ENCODE data around the gene BATF.
"Not testable (repeated sequence)": the region's sequence is repeated elsewhere in the genome, so short reads cannot be mapped to it uniquely, and the experiment has no call there.

BATF gene, protein sequence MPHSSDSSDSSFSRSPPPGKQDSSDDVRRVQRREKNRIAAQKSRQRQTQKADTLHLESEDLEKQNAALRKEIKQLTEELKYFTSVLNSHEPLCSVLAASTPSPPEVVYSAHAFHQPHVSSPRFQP

DNA sequence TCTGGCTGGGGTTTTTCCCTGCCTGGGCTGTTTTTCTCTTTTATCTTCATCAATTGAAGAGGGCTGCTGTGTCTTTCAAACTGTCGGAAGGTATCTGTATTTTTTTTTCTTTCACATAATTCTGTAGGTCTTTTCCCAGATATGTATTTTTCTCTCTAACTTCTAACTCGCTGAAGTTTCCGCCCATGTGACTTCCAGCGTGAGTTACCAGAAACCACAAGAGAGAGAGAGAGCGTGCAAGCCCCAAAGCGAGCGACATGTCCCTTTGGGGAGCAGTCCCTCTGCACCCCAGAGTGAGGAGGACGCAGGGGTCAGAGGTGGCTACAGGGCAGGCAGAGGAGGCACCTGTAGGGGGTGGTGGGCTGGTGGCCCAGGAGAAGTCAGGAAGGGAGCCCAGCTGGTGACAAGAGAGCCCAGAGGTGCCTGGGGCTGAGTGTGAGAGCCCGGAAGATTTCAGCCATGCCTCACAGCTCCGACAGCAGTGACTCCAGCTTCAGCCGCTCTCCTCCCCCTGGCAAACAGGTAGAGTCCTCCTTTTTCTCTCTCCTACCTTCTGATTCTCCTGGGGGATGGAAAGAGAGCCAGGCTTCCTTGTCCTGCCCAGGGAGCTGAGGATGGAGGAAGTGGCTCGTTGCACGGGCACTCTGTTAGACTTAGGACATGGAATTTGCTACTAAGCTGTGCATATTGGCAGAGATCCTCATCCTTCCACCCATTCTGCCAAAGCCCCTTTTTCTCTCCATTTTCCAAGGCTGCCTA is at the start of gene BATF:
BATF (plus strand) TSS at position 246 of the 759 bp plus-strand sequence; CDS start at position 460, 214 bp downstream.
- DNase-seq, result no peak

DNA sequence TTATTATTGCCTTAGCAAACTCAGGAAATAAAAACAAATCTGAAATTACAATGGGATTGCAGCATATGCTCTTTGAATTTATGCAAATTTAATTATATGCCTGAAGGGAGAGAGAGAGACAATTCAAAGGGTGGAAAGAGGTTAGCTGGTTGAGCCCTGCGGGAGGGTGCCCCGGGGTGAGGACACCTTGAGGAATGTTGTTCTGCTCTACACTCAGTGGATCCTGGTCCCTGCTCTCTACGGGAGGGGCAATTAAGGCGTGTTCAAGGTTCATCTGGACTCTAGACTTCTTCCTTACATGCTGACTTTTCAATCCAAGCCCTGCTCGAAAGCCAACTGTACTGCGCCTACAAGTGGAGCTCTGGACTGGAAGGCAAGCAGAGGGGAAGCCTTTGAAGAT is 48.1 kb upstream of the BATF start:
- DNase-seq, result not testable (repeated sequence)

DNA sequence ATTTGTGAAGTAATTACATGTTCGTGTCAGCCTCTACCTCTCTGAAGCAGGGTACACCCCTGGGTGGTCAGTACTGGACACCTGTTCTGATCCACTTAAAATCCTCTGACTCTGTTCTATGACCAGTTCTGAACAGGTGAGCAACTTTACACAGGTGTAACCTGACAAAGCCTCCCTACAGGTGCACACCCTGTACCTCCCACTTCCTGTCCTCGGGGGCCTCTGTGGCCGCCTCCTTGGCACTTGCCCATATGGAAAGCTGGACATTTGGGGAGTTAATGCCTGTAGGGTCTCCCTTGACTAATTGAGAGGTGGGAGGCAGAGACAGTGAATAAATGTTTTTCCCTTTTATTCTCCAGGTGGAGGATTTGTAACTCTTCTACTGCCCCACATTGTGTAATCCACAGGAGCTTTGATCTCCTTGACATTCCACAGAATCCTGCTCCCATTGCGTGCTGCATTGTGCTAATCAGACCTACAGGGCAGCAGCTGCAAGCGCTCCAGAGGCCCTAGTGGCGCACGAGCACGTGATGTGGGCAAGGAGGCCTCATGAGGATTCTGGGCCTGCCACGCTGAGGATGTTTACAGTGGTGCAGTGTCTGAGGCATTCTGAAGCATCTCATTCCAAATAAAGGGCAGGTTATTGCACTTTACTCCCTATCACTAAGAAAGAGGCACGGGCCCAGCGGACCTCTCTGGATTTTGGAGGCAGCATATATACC is 45.8 kb upstream of the BATF start:
- DNase-seq, result no peak

DNA sequence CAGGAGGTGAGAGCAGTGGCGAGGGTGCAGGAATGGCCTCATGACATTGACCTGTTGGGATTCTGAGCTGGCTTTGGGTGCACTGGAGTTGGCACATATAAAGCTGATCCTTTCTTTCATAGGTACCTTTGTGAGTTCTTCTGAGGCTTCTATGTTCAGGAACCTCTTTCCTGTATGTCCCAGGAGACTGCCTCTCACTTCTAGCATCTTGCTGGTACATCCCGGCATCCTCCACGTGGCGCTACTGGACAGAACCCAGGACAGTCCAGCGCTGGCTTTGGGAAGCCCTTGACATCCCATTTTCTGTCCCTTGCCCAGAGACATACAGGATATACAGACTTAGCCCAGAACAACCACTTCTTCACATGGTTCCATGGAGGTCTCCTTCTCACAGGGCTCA is 44.4 kb upstream of the BATF start:
- no peak for DNase-seq

DNA sequence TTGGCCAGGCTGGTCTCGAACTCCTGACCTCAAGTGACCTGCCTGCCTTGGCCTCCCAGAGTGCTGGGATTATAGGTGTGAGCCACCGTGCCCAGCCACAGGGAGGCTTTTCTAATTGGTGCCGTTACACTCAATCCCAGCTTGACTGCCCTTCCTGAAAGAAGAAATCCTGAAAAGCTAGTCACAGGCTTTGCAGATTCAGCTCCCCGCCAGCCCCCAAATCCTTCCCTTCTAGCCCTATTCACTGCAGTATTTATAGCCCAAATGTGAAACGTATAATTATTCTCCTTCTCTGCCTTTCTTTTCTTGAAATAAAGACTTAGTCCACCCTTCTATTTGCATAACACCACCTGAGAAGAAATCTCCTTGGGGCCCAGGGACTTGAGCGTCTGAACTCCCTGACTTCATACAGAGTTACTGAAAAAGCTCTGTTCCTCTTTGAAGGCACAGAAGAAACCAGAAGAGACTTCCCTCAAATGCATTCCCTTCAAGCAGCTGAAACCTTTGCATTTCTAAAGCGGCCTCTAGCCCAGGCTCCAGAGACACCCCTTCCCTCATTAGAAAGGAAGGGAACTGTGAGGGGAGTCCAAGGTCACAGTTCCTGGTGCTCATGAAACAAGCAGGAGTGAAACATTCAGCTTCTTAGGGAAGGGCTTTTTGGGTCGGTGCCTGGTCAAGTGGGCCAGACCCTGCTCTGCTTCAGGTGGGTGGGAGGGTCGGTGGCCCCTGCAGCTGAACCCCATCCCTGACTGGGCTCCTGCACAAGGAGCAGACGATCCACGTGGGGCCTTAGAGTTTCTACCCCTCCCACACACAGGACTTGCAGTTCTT is 42.3 kb upstream of the BATF start:
- DNase-seq, result no peak

DNA sequence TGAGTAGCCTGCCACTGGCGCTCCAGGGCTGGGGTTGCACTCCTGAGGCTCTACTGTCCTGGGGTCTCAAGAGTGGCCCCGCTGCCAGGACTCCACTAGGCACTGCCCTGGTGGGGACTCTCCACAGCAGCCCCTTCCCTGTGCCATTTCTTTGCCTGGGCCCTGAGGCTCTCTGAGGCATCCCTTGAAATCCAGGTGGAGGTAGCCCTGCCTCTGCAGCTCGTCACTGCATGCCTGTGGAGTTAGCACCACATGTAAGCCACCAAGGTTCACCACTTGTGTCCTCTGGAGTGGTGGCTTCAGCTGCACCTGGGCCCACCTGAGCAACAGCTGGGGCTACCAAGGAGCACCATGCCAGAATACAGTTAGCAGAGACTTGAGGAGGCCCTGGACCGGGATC is 39.9 kb upstream of the BATF start:
- DNase-seq, result no peak

DNA sequence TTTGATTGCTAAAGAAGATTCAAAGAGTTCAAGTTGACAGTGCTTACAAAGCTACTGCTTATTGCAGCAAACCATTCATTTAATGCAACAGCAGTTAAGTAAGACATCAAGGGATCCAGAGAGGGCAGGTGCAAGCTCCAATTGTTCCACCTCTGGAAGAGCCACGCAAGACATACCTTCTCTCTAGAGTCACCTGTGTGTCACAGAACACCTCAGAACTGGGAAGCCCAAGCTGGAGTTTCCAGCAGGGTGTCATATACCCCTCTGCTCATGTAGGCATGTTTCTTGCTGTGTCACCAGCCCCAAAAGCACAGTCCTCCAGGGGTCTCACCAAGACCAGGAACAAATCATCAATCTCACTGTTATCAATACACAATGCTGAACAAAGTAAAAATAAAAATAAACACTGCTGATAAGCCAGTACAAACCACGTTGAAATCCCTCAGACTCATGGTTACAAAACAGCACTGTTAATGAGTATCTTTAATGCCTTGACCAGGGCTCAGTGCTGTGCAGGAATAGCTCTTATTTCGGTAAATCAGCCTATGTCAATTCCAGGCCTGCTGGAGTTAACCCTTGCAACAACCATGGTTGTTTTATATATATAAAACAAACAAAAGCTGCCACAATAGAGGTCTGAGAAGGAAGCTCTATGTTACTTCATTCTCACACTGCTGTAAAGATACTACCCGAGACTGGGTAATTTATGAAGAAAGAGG is 37.4 kb upstream of the BATF start:
- DNase-seq, result no peak

DNA sequence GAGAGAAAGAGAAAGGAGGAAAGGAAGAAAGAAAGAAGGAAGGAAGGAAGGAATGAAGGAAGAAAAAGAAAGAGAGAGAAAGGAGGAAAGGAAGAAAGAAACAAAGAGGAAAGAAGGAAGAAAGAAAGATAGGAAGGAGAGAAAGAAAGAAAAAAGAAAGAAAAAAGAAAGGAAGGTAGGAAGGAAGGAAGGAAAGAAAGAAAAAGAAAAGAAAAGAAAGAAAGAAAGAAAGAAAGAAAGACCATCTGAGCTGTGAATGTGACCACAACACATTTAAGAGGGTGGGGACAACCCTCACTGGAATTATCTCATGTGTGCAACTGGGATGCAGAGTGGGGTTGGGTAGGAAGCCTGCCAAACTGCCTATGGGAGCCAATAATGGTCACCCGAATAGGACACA is 36.0 kb upstream of the BATF start:
- no peak for DNase-seq

DNA sequence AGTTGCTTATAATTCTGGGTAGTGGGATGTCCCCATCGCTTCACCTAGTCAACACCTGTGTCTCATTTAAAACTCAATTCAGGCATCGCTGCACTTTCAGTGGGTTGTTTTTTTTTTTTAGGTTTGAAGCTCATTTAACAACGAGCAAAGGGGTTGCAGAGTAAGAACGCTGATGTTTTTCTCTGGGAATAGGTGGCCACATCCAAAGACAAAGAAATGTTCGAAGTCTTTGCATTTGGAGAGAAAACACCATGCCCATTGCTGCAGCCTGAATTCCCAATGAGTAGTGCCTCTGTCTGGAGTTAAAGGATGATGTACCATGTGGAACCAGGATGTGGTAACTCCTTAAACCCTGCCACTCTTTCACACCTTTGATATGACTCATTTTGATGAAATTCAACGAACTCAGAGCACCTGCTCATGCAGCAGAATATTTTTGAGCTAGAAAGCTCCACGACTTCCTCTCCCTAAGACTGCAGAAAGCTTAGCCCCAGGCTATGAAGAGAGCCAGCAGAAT is 35.1 kb upstream of the BATF start:
- DNase-seq, result no peak

DNA sequence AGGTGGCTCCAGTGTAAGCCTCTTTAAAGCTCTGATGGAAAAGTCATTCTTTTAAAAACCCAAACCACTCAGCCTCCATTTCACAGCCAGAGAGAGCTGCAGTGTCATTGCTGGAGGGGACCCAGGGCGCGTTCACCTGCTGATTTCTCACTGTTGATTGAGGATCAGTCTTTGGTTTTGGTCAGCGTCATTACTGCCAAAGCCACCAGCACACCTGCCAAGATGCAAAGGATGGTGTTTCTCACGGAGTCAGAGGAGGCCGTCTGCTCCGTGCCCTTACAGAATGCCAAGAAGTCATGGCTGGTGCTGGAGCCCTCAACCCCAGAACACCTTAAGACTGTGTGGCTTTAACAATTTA is 32.8 kb upstream of the BATF start:
- no peak for DNase-seq

DNA sequence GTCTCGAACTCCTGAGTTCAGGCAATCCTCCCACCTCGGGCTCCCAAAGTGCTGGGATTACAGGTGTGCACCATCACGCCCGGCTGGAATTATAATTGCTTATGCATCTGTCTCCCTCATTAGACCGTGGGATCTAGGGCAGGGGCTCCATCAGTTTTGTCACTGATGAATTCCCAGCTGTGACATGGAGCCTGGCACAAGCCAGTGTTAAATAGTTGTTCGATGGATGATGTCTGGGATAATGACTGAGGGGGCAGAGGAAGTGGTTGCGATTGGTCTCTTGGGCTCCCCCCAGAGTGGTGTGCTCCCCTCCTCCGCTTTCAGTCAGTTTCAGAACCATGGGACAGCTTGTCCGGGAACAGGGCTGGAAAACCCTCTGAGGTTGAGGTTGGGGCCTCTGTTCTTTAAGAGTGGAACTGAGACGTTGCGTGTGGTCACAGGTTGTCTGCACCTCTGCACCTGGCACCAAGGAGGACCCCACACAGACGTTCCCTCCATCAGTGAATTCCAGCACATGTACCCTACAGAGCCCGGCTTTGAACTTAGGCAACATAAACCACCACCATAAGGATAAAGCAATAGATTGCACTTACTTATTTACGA is 30.8 kb upstream of the BATF start:
- DNase-seq, result peak; percentile 7

DNA sequence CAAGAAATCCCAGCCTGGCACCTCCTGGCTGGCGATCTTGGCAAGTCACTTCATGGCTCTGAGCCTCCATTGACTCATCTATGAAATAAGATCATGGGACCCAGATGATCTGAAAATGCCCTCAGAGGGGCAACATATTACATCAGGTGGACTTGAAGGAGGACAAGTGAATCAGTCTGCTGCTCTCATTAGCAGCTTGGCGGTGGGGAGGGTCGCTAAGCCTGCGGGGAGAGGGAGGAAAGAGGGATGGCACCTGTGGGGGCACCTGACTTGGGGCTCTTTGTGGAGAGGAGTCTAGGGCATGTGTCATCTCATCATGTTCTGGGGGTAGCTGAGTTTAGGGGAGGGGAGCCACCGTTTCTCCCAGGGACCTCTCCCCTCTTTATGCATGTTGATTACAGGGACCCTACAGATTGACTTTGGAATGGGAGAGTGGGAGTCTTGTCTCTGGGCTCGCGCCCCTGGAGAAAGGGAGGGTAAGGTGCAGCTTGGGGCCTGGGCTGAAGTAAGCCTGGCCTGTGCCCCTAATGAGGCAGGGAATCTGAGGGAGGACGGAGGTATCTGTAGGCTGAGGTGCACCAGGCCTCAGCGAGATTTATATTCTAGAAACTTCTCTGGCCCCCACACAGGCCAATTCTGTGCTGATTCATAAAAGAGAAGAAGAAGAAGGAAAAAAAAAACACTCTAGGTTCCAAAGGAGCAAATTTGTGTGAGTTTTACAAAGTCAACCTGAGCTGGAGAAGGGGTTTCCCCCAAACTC is 29.3 kb upstream of the BATF start:
- DNase-seq, result no peak

DNA sequence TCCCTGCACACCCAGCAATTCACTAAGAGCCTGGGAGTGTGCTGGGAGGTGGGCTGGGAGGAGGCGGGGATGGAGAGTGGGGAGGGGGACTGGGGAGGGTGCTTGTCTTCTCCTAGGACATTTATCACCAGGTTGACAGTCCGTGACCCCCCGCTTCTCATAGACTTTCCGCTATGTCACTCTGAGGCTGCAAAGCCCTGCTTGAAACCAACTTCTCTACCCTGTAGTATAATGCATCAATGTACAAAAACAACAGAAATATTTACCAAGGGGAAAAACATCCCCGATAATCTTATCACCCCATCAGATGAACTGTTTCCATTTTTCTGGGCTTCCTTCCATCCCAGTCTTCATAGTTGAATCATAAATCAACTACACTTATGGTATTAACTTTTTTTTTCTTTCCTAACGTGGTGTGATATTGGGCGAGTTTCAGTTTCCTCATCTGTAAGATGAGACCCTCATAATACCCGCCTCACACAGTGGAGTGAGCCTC is 28.6 kb upstream of the BATF start:
- DNase-seq, result no peak

DNA sequence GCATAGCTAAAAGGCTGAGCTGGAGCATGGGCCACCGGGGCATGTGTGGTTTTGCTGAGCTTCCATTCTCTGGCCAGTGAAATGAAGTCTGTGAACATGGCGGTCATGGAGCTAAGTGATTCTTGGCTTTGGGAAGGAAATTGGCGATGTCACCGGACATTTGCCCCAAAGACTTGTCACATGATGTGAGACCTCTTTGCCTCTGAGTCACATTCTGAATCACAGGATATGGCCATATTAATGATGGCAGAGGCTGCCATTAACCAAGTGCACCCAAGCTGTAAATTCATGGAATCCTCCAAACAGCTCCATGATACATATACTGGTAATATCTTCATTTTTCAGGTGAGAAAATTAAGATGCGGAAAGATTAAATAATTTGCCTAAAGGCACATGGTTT is 27.4 kb upstream of the BATF start:
- DNase-seq, result no peak

DNA sequence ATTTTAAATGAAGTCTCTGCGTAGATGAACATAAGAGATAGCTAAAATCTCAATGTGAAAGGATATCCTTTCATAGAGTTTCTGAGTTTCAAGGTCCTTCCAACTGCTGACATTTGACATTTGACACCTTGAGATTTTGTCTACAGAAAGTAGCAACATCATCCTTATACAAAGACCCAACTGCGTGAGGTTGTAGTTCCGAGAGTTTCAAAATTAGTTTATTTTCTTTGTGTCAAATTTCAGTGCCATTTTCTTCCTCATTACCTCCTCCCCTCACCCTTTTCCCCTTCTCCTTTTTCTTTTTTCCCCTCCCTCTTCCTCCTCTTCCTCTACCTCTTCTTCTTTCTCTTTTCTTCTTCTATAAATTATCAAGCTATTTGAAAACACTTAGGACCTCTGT is 26.9 kb upstream of the BATF start:
- no peak for DNase-seq

DNA sequence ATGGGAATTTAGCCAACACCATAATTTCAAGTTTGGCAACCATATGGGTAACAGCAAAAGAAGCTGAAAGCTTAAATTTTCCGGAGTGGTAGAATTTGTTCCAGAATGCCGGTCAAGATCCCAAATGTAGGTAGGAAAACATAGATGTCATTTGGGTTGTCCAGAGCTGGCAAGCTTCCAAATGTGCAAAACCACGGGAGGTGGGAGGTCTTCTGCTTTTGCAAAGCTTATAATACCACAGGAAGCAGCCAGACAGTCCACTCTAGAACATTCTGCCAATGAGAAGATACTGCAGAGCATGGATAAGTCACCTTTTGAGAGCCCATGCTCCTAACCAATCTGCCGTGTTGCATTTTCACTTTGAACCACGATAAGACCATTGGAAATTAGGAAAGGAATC is 26.4 kb upstream of the BATF start:
- DNase-seq, result no peak

DNA sequence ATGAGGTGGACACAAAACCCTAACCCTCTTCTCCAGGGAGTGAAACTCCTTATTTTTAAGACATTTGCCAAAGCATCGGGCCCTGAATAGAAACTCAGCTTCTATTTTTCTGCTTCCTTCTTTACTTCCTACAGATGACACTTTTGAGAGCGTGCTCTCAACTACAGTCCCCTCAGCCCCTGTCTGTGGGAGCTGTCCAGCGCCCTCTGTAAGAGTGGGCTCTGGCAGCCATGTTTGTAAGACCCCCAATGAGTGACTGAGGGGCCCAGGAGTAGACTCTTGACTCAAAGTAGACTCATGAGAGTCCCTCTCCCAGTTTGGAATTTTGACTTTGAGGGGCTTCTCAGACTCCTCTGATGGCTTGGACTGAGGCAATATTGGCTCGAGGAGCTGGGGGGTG is 25.5 kb upstream of the BATF start:
- DNase-seq, result no peak

DNA sequence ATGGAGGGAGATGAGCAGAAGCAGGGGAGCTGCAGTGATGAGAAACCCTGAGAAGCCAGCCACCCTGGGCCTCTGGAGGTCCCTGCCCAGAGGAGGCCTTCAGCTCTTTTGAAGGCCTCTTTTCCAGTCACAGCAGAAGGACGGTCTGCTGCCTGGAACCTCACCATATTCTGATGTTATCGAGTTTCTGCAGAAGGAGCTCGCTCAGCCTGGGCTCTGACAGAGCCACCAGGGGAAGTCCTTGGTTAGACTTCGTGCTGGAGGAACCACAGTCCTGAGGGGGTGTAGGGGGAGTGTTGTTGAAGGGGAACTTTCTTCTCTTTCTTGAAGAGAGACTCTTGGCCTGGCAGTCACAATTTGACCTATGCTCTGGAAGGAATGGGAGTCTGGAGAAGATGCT is 25.1 kb upstream of the BATF start:
- no peak for DNase-seq

DNA sequence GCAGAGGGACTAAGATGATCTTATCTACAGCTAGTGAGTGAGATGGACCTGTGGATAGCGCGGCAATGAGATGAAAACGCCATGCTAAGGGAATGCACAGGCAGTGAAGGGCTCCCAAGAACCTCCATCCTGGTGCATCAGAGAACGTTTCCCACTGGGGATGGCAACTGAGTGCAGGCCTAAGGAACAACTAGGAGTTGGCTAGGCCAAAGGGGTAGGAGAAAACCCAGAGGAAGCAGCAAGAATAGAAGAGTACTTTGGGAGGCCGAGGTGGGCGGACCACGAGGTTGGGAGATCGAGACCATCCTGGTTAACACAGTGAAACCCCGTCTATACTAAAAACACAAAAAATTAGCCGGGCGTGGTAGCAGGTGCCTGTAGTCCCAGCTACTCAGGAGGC is 24.6 kb upstream of the BATF start:
- DNase-seq, result no peak

DNA sequence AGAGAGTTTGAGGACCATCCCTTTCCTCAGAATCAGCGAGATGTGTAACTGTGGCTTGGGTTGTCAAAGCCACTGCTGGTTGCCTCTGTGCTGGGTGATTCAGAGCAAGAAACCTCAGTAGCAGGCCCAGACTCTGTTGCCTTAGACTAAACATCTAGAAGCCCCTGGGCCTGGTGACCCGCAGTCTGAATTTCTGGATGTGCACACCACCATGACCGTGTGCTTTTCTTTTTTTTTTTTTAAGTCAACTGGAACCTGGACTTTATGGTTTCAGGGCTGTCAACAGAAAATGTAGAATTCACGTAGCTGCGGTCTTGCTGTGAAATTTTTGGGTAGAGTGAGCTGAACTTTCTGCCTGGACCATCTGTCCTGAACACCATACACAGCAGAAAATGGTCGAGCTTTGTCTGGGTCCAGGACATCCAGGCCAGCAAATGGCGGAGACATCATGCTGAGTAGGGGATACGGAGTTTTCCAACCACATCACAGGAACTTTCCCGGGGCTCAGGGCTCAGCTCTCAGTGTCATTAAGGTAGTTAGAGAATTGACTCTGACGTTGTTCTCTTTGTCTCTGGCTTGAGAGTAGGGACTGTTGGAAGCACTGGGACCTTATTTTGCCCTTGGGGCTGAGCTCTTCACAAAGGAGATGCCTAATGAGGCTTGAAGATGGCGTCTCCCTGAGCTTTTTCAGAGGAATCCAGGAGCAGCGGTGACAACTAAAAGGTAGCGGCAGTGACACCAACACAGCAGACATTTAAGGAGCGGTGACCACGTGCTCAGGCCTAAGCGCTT is 23.0 kb upstream of the BATF start:
- no peak for DNase-seq
